ENCODE results near the gene COX7C.

GRCh38 chr5:86596476-86596875, 21.3 kb upstream of the COX7C start:
- TF ChIP-seq POLR2A (IDR thresholded peaks at IDR 0.05; ENCODE audit: low read length): no peak
- TF ChIP-seq GATA1 (IDR thresholded peaks at IDR 0.05; ENCODE audit: low read depth, low read length): no peak

Measured in erythroblast (primary cell).